Psoas muscle (tissue), 8 donors: ENCODE measurements around the gene NRIP2. TPM values are rescaled to one million over a fixed set of nuclear protein-coding genes. Genes with fewer than 3 reads are reported as not detected.

Experiments used
- ATAC-seq, 4 donors: fragments of 200-7000 bp; cut with Tn5 transposase; one replicate each; pipeline ENCODE4 v1.9.1; 2020; ENCODE audit warnings: moderate library complexity in 3 of 4, mild to moderate bottlenecking in 2 of 4
- DNase-seq, 2 donors: peaks; one replicate each; pipeline ENCODE4 v3.0.0-alpha.2; 2020
- H3K27ac ChIP-seq: fragments of 200-600 bp; one replicate; pipeline ENCODE4 v1.8.0; 2022
- H3K27me3 ChIP-seq, 3 donors: fragments of 200-600 bp in 1 of 3; one replicate each; pipeline versions ENCODE4 v1.6.1 to v1.8.0; 2013 to 2022; ENCODE audit warnings: low read length in 2 of 3, mild to moderate bottlenecking in 2 of 3, moderate library complexity in 1 of 3; ENCODE audit not compliant: insufficient read depth in 3 of 3
- H3K36me3 ChIP-seq, 2 donors: fragments of 200-600 bp in 1 of 2; one replicate each; pipeline versions ENCODE4 v1.6.1 to v1.8.0; 2013 to 2022; ENCODE audit warnings: low read depth in 1 of 2, mild to moderate bottlenecking in 1 of 2, moderate library complexity in 1 of 2; ENCODE audit not compliant: insufficient read depth in 1 of 2
- H3K4me1 ChIP-seq: fragments of 200-600 bp; one replicate; pipeline ENCODE4 v1.8.0; 2022
- H3K4me3 ChIP-seq: fragments of 200-600 bp; one replicate; pipeline ENCODE4 v1.8.0; 2022; ENCODE audit warnings: mild to moderate bottlenecking
- H3K9me3 ChIP-seq: fragments of 200-600 bp; one replicate; pipeline ENCODE4 v1.8.0; 2022
- WGBS, 3 donors: extraction: QIAGEN DNeasy Blood & Tissue Kit; methylation state at CpG; one replicate each; pipeline versions ENCODE4 v1.1.6 to v1.1.7; 2013; 5-methylcytosine and 5-hydroxymethylcytosine counted together
- intact Hi-C, 2 donors: fragments of 100-400 bp; cut with DNase I; formaldehyde crosslinking; loops; one replicate each; pipeline versions ENCODE4 v1.11.0 to v1.14.2; 2022
- polyA plus RNA-seq, 3 donors: library from polyadenylated mRNA; stranded (reverse); fragments of 200-250 nt; gene quantifications; one replicate each; pipeline ENCODE4 v1.2.3, GENCODE V29; 2013
- total RNA-seq, 4 donors: library from RNA; stranded (reverse); fragmentation: NEBNext Ultra II Directional in 2 of 4; extraction: Animal tissue kit (Norgen Biotek cat#: 25700) in 2 of 4; gene quantifications; one replicate each; pipeline versions ENCODE4 v1.2.1 to v1.2.4, GENCODE V29; 2021 to 2023
- TF ChIP-seq, protein P1 (sequence below): fragments of 200-600 bp; IDR thresholded peaks from one replicate; pipeline ENCODE4 v1.8.0; 2022; ENCODE audit warnings: antibody characterized with exemption
- donor health status: healthy with polysubstance abuse.
- donor health status: DM: no; HTN: no; CAD: no; lungs with moderate emphysema.
- donor health status: Bipolar disorder and iron deficiency.
- donor health status: healthy.
- donor health status: DM: yes; HTN: yes; CAD: no.
- donor health status: DM: no; HTN: no; CAD: no.
- donor health status: DM: no; HTN: no; CAD: no.
- donor health status: DM: yes; HTN: yes; CAD: no.

NRIP2 gene
- total and polyA plus RNA-seq, 7 donors: 0.96 to 2.4 (median 1.3) TPM

DNA sequence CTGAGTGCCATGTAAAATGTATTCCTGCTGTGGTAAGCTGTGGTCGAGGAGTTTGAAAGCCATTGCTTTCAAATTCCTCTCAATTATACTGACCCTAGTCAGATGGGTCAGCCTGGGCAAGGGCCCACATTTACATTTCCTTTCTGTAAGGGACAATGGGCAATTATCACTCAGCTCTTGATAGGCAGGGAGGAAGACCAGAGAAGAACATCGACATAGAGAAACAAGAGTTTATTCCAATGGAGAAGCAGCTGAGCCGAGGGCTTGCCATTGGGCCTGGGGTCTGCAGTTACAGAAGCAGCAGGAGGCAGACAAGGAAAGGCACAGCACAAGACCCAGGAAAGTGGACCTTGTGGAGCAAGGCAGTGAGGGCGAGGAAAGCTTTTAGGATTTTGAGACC lies 9.7 kb downstream of the NRIP2 start:
- no peaks in the 10 kb centered on the region for H3K4me1 ChIP-seq
- H3K4me3 ChIP-seq: no peak overlapping the region
- no peaks in the 10 kb centered on the region for H3K9me3 ChIP-seq
- no peak overlapping the region for H3K27ac ChIP-seq
- 66 to 78% (median 68%) methylated on average over 4 of the region's 4 CpGs for WGBS, 3 donors
- ATAC-seq: no peak
- H3K36me3 ChIP-seq: peaks cover 11 to 99% of the 10 kb centered on the region in 2 donors
- H3K27me3 ChIP-seq: no peaks in the 10 kb centered on the region
- no peak for DNase-seq
- intact Hi-C loops: no loop called here
- TF ChIP-seq, protein P1, sequence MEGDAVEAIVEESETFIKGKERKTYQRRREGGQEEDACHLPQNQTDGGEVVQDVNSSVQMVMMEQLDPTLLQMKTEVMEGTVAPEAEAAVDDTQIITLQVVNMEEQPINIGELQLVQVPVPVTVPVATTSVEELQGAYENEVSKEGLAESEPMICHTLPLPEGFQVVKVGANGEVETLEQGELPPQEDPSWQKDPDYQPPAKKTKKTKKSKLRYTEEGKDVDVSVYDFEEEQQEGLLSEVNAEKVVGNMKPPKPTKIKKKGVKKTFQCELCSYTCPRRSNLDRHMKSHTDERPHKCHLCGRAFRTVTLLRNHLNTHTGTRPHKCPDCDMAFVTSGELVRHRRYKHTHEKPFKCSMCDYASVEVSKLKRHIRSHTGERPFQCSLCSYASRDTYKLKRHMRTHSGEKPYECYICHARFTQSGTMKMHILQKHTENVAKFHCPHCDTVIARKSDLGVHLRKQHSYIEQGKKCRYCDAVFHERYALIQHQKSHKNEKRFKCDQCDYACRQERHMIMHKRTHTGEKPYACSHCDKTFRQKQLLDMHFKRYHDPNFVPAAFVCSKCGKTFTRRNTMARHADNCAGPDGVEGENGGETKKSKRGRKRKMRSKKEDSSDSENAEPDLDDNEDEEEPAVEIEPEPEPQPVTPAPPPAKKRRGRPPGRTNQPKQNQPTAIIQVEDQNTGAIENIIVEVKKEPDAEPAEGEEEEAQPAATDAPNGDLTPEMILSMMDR: no peak

DNA sequence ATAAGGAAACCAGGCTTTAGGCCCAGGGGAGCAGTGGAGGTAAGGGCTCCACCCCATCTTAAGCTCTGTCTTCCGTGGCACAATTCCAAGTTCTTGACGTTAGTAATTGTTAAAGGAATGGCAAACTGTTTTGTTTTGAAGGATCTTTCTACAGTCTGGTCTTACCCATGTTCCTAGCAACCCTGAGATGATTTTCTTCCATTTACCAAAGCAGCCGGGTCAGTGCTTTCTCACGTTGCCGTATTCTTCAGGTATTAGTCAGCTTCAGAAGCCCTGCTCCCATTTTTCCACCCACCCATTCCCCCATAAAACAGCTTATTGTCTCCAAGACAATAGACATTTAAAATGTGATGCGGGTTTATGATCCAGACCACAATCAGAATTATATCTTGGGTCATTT lies 10.3 kb downstream of the NRIP2 start:
- H3K36me3 ChIP-seq: peaks cover 11 to 99% of the 10 kb centered on the region in 2 donors
- no peaks in the 10 kb centered on the region for H3K4me1 ChIP-seq
- ATAC-seq: no peak
- H3K27me3 ChIP-seq: no peaks in the 10 kb centered on the region
- 78 to 84% (median 82%) methylated on average over 6 of the region's 6 CpGs for WGBS, 3 donors
- no peak for DNase-seq
- intact Hi-C loops: no loop called here
- H3K4me3 ChIP-seq: no peak overlapping the region
- TF ChIP-seq, protein P1: no peak
- no peaks in the 10 kb centered on the region for H3K9me3 ChIP-seq
- no peak overlapping the region for H3K27ac ChIP-seq

DNA sequence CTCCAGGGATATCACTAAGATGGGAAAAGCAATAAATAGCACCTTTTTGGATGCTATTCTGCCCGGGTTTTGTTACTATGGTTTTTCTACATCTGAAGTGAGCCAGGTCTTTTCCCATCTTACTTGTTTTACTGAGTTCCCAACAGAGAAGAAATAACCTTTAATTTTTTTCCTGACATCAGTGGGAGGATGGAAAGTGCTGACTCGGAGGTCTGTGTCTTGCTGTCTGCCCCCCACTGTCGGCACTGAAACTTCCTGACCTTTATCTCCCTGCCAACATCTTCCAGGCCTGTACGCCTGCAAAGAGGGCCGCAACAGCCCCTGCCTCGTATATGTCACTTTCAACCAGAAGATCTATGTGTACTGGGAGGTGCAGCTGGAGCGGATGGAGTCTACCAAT lies 11.4 kb downstream of the NRIP2 start:
- TF ChIP-seq, protein P1: no peak
- intact Hi-C loops: no loop called here
- 77 to 84% (median 81%) methylated on average over 7 of the region's 7 CpGs for WGBS, 3 donors
- no peak overlapping the region for H3K27ac ChIP-seq
- DNase-seq: no peak
- H3K27me3 ChIP-seq: no peaks in the 10 kb centered on the region
- ATAC-seq: no peak
- no peaks in the 10 kb centered on the region for H3K4me1 ChIP-seq
- no peak overlapping the region for H3K4me3 ChIP-seq
- peaks cover 11 to 99% of the 10 kb centered on the region in 2 donors for H3K36me3 ChIP-seq
- no peaks in the 10 kb centered on the region for H3K9me3 ChIP-seq

DNA sequence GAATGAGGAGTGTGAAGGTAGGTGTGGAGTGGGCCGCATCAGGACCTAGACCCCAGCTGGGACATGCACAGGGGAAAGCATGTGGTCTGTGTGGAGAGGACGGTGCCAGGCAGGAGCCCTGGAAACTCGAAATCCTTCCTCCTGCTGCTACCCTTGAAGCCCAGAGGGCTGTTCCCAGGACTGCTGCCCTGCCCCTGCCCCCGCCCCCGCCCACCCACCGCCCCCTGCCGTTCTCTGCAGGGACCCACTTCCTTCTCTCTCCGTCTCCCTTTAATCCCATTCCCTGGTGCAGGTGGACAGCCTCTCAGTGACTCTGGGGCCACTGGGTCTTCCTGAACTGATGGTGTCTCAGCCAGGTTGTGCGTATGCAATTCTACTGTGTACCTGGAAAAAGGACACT lies 14.4 kb downstream of the NRIP2 start:
- H3K27ac ChIP-seq: no peak overlapping the region
- DNase-seq (no peak), ATAC-seq (no peak)
- intact Hi-C loops: no loop called here
- no peaks in the 10 kb centered on the region for H3K27me3 ChIP-seq
- H3K4me1 ChIP-seq: peaks cover under 1% of the 10 kb centered on the region
- 87% methylated on average over 9 of the region's 9 CpGs for WGBS, 3 donors
- H3K9me3 ChIP-seq: no peaks in the 10 kb centered on the region
- TF ChIP-seq, protein P1: no peak
- H3K36me3 ChIP-seq: peaks cover 8 to 91% of the 10 kb centered on the region in 2 donors
- H3K4me3 ChIP-seq: no peak overlapping the region

DNA sequence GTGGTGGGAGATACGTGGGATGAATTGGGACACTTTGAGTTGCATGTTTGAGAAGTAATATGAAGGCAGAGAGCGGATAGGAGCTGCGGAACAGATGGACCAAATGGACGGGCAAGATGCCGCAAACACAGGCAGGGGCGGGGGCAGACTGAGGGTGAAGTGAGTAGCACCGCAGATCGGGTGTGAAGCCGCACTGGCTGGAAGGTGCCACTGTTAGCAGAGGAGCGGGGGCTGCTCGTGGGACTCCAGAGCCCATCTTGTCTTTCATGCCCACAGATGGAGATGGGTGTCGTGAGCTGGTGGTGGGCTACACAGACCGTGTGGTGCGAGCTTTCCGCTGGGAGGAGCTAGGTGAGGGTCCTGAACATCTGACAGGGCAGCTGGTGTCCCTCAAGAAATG lies 15.0 kb downstream of the NRIP2 start:
- peaks cover 6% of the 10 kb centered on the region for H3K4me1 ChIP-seq
- TF ChIP-seq, protein P1: no peak
- no peak overlapping the region for H3K27ac ChIP-seq
- ATAC-seq (no peak), DNase-seq (no peak)
- H3K9me3 ChIP-seq: no peaks in the 10 kb centered on the region
- no peaks in the 10 kb centered on the region for H3K27me3 ChIP-seq
- intact Hi-C loops: no loop called here
- H3K4me3 ChIP-seq: no peak overlapping the region
- peaks cover 4 to 85% of the 10 kb centered on the region in 2 donors for H3K36me3 ChIP-seq
- 90 to 96% (median 91%) methylated on average over 15 of the region's 15 CpGs for WGBS, 3 donors
